K562 (cell line): ENCODE data around the gene PKD1L1.

Source experiments
- ATF2 ChIP-seq: sonication (generic); formaldehyde crosslinking; IDR thresholded peaks from 2 replicates; pipeline ENCODE4 v1.8.1; 2022; ENCODE audit warnings: missing genetic modification reagents
- BRF2 ChIP-seq: IDR thresholded peaks from 3 replicates; pipeline ENCODE4 v1.6.1; 2011; ENCODE audit warnings: borderline replicate concordance, mild to moderate bottlenecking; ENCODE audit not compliant: insufficient read length, insufficient read depth
- CHD2 ChIP-seq: IDR thresholded peaks from 2 replicates; pipeline ENCODE4 v1.6.1; 2011; ENCODE audit warnings: low read depth, low read length
- EZH2 ChIP-seq: IDR thresholded peaks from 2 replicates; pipeline ENCODE4 v1.6.1; 2012; ENCODE audit warnings: low read depth, mild to moderate bottlenecking, inconsistent platforms, low read length, borderline replicate concordance
- YY1 ChIP-seq, 3 experiments: IDR thresholded peaks; 2 replicates each; pipeline ENCODE4 v1.6.1; 2011; ENCODE audit warnings: low read length in 2 of 3, mild to moderate bottlenecking in 2 of 3, moderate library complexity in 2 of 3, borderline replicate concordance in 1 of 3, control low read depth in 1 of 3, low read depth in 1 of 3; ENCODE audit not compliant: insufficient read depth in 3 of 3, insufficient replicate concordance in 2 of 3, control insufficient read depth in 1 of 3, insufficient read length in 1 of 3; ENCODE audit errors: extremely low read depth in 1 of 3

DNA sequence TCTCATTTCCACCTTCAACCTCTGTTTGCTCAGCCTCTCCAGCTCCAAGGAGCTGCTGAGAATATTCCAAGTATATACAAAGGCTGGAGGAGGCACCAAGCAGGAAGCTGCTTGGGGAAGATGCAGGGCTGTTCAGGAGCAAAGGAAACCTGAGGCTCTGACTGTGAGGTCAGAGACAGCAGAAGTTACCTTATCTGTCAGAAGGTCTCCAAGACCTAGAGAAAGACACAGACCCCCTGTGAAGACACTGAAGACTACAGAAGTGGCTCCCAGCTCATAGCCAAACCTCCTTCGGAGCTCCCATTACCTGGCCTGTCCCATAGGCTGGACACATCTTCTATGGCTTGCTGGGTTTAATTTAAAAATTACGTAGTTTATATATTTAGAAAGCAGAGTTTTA lies 53.2 kb downstream of the PKD1L1 start:
- TF ChIP-seq EZH2 (no peak), CHD2 (no peak), BRF2 (no peak), YY1 (IDR thresholded peaks at IDR 0.05; ENCODE audit: borderline replicate concordance in 1 of 3, control insufficient read depth in 1 of 3, extremely low read depth in 1 of 3, insufficient read depth in 3 of 3, insufficient read length in 1 of 3, insufficient replicate concordance in 2 of 3, low read depth in 1 of 3, low read length in 2 of 3) (no peak), ATF2 (CRISPR knock-in tag) (no peak)
